Measurements from ENCODE around the gene HOXA4. TPM values are rescaled to one million over a fixed set of nuclear protein-coding genes. Genes with fewer than 3 reads are reported as not detected.

Gene HOXA4
- total and polyA plus RNA-seq, 2 of the 4 experiments (the other 2 are of a cell fraction): 0.36 to 8.0 TPM

DNA sequence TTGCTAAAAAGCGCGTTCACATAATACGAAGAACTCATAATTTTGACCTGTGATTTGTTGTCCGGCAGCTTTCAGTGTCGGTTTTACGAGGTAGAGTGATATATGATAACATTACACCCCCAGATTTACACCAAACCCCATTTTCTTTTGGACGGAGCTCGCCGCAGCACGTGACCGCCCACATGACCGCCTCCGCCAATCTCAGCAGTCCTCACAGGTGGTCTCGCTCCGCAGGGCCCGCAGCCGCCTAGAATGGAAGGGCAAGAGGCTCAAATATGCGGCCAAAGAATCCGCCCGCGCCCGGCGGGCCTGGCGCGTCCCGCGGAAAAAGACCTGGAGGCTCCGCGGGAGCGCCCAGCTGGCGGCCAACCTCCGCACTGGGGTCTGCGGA, 25.9 kb upstream of the HOXA4 start, which contains the start of gene HOXA7:
HOXA7 (minus strand) TSS at position 168 of the 391 bp plus-strand sequence; CDS start at position 38, 130 bp downstream.
- Histone ChIP-seq H2BK20ac (ENCODE audit: low read depth, low read length) (no peak within 1 kb of the TSS), H3K79me1 (ENCODE audit: low read depth in 1 of 2, low read length in 2 of 2) (0 out of 4 replicates have a peak, but pooled peaks cover 0 to 4% of the 10 kb centered on the region in 2 experiments), H3K4me3 (ENCODE audit: insufficient read depth, low read depth, low read length) (peak within 1 kb of the TSS; percentile 69), H3K27ac (ENCODE audit: insufficient read depth, low read length) (peak within 1 kb of the TSS; percentile 34), H2BK5ac (ENCODE audit: low read depth, low read length, poor library complexity, severe bottlenecking) (no peak within 1 kb of the TSS), H4K91ac (ENCODE audit: insufficient read depth, low read depth, low read length) (no peak within 1 kb of the TSS; the same call in 1 of the 2 replicates), H3K14ac (replicated peaks; ENCODE audit: low read depth, low read length) (peak within 1 kb of the TSS; percentile 44; the same call in 1 of the 2 replicates), H4K20me1 (ENCODE audit: insufficient read depth, low read length) (no peaks in the 10 kb centered on the region), H4K5ac (ENCODE audit: low read depth, low read length) (no peak within 1 kb of the TSS; the same call in 1 of the 2 replicates), H3K4ac (ENCODE audit: low read depth, low read length) (peak within 1 kb of the TSS; percentile 59), H4K8ac (ENCODE audit: low read depth in 2 of 2, low read length in 2 of 2) (peak within 1 kb of the TSS; percentile 80 to 90), H3K4me2 (ENCODE audit: low read depth, low read length) (peak within 1 kb of the TSS; percentile 88), H3K9ac (ENCODE audit: low read depth, low read length) (peak within 1 kb of the TSS; percentile 44; the same call in 1 of the 2 replicates), H2BK15ac (ENCODE audit: low read depth, low read length) (no peak within 1 kb of the TSS), H2AK5ac (ENCODE audit: low read depth, low read length) (no peak within 1 kb of the TSS), H2BK120ac (ENCODE audit: low read depth, low read length) (no peak within 1 kb of the TSS), H3K56ac (ENCODE audit: extremely low read depth, insufficient read depth, low read length) (peak within 1 kb of the TSS; percentile 38; the same call in 1 of the 2 replicates), H3K4me1 (ENCODE audit: control insufficient read depth, insufficient read depth, low read length) (peaks cover 6% of the 10 kb centered on the region; the same call in 1 of the 2 replicates), H3K9me3 (ENCODE audit: control insufficient read depth, insufficient read depth, low read length) (no peaks in the 10 kb centered on the region), H3K18ac (ENCODE audit: low read depth, low read length) (no peak within 1 kb of the TSS), H3K9me1 (ENCODE audit: insufficient read depth, low read length) (peaks cover 3% of the 10 kb centered on the region; the same call in 1 of the 2 replicates), H2AK9ac (replicated peaks; ENCODE audit: low read depth, low read length, poor library complexity) (peak within 1 kb of the TSS; percentile 80), H2AFZ (replicated peaks; ENCODE audit: low read length, poor library complexity) (peak within 1 kb of the TSS; percentile 90), H3K23ac (ENCODE audit: low read depth, low read length) (peak within 1 kb of the TSS; percentile 72), H3K27me3 (ENCODE audit: control insufficient read depth, insufficient read depth, low read length) (no peaks in the 10 kb centered on the region; the same call in 1 of the 2 replicates), H3K36me3 (ENCODE audit: control insufficient read depth, insufficient read depth, low read length) (no peaks in the 10 kb centered on the region)
- BruUV-seq (replicated peaks): no TSS peak
- ChIA-PET POLR2A (ENCODE audit: unreplicated experiment) (no interaction called here), CTCF (interaction anchor here (0.7 to 1.3 kb wide), 4 partner anchors 23 to 967 kb away, joined by 3 to 4 read pairs (median 3); no protein-coding TSS in a partner anchor)
- ATAC-seq (ENCODE audit: low read depth): peak; percentile 53
- intact Hi-C loops (cut with micrococcal nuclease): no loop called here
- TF ChIP-seq RAD21 (IDR thresholded peaks at IDR 0.05; ENCODE audit: low read length) (no peak), RFX5 (IDR thresholded peaks at IDR 0.05; ENCODE audit: low read depth, low read length) (no peak), FOS (IDR thresholded peaks at IDR 0.05; ENCODE audit: low read depth, low read length) (peak; percentile 96), BHLHE40 (IDR thresholded peaks at IDR 0.05; ENCODE audit: low read depth, low read length) (peak; percentile 60), POLR2A (IDR thresholded peaks at IDR 0.05; ENCODE audit: low read depth, low read length) (no peak), MAFK (IDR thresholded peaks at IDR 0.05; ENCODE audit: low read depth, low read length) (no peak), SMC3 (IDR thresholded peaks at IDR 0.05; ENCODE audit: low read depth, low read length) (no peak), MAZ (IDR thresholded peaks at IDR 0.05; ENCODE audit: borderline replicate concordance, low read depth, low read length) (no peak), RCOR1 (IDR thresholded peaks at IDR 0.05; ENCODE audit: insufficient replicate concordance, low read length) (no peak), CEBPB (IDR thresholded peaks at IDR 0.05; ENCODE audit: low read depth, low read length) (no peak), MXI1 (IDR thresholded peaks at IDR 0.05; ENCODE audit: borderline replicate concordance, low read depth, low read length) (no peak), CHD1 (IDR thresholded peaks at IDR 0.05; ENCODE audit: low read depth, low read length) (no peak), NFE2L2 (IDR thresholded peaks at IDR 0.05; ENCODE audit: low read depth, low read length) (no peak)
- TF ChIP-seq, protein P1, sequence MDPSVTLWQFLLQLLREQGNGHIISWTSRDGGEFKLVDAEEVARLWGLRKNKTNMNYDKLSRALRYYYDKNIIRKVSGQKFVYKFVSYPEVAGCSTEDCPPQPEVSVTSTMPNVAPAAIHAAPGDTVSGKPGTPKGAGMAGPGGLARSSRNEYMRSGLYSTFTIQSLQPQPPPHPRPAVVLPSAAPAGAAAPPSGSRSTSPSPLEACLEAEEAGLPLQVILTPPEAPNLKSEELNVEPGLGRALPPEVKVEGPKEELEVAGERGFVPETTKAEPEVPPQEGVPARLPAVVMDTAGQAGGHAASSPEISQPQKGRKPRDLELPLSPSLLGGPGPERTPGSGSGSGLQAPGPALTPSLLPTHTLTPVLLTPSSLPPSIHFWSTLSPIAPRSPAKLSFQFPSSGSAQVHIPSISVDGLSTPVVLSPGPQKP (IDR thresholded peaks at IDR 0.05; ENCODE audit: borderline replicate concordance, low read depth, low read length): no peak
- TF ChIP-seq, protein P2, sequence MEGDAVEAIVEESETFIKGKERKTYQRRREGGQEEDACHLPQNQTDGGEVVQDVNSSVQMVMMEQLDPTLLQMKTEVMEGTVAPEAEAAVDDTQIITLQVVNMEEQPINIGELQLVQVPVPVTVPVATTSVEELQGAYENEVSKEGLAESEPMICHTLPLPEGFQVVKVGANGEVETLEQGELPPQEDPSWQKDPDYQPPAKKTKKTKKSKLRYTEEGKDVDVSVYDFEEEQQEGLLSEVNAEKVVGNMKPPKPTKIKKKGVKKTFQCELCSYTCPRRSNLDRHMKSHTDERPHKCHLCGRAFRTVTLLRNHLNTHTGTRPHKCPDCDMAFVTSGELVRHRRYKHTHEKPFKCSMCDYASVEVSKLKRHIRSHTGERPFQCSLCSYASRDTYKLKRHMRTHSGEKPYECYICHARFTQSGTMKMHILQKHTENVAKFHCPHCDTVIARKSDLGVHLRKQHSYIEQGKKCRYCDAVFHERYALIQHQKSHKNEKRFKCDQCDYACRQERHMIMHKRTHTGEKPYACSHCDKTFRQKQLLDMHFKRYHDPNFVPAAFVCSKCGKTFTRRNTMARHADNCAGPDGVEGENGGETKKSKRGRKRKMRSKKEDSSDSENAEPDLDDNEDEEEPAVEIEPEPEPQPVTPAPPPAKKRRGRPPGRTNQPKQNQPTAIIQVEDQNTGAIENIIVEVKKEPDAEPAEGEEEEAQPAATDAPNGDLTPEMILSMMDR (conservative IDR thresholded peaks at IDR 0.05; ENCODE audit: low read depth, low read length): no peak
- TF ChIP-seq, protein P3, sequence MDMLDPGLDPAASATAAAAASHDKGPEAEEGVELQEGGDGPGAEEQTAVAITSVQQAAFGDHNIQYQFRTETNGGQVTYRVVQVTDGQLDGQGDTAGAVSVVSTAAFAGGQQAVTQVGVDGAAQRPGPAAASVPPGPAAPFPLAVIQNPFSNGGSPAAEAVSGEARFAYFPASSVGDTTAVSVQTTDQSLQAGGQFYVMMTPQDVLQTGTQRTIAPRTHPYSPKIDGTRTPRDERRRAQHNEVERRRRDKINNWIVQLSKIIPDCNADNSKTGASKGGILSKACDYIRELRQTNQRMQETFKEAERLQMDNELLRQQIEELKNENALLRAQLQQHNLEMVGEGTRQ (IDR thresholded peaks at IDR 0.05; ENCODE audit: low read depth, low read length): peak; percentile 100
- WGBS, 2 experiments (ENCODE audit: extremely low coverage in 2 of 2, insufficient read length in 1 of 2): 2% methylated on average over 7 of the region's 33 CpGs; no CpG with 5 or more reads in 1 of the 2 experiments
- in situ Hi-C loops (cut with MboI; ENCODE audit: low sequenced_read_pairs): loop anchor here (5.0 kb wide), 2 partner anchors 789 to 1304 kb away; no protein-coding TSS in a partner anchor
- DNase-seq: peak; percentile 63
- dilution Hi-C loops (cut with HindIII; ENCODE audit: low sequenced_read_pairs, unreplicated experiment): no loop called here

All from IMR-90 (cell line).